CD4-positive, alpha-beta T cell treated with Interleukin-2 at 100 ng/mL for 4 hours (primary cell): Measurements from ENCODE around the gene EHBP1.

ENCODE experiments used
- DNase-seq: peaks from one replicate; pipeline ENCODE4 v3.0.0-alpha.2; 2020; ENCODE audit warnings: low spot score

EHBP1 gene

DNA sequence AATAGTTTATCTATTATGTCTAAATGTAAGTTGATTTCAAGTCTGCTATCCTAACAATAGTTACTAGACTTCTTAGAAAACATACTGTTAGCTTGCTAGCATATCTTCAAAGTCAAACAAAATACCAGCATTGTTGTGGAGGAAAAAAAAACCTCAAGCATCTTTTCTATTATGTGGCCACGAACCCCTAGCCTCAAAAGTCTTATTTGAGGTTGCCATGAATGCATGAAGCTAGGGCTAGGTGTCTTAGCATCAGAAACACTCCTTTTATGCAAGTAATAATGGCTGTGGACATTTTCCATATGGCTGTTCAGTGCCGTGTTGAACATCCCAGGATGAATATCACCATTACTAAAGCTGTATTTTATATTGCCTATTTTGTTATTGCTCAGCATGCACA is 258.5 kb downstream of the EHBP1 start:
- no peak for DNase-seq

DNA sequence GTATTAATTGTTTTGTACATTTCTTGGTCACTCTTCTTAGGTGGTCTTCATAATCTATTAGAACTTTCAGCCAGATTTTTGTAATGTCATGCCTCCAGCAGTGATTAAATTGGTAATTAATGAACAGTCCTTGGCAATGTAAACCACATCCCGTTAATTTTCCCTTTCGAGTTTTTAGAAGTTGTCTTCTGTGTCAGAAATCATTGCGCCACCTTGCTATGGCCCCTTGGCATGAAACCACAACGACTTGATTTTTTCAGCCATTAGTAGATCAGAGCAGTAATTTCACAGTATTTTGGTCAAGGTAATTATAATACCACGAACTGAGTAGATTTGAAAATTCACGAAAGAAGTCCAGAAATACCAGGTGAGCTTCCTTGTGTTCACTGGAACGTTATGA is 259.2 kb downstream of the EHBP1 start:
- DNase-seq = no peak

DNA sequence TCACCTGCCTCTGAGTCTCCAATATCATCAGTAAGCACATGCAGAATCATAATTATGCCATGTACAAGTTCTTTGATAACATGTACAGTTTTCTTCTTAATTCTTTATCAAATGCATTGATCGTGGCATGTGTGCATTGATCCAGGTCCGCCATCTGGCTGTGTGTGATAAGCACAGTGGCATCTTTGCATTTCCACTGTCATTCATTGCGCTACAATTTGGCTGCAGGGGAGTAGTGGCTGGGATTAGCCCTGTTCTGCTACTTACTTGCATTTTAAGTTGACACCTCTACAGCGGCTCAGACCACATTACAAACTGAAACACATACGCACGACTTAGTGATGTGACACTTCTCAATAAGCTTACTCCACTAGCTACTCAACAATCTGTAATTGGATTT is 261.5 kb downstream of the EHBP1 start:
- DNase-seq = no peak

GRCh38 chr2:62968168-62968567 is 262.7 kb downstream of the EHBP1 start:
- DNase-seq = no peak

DNA sequence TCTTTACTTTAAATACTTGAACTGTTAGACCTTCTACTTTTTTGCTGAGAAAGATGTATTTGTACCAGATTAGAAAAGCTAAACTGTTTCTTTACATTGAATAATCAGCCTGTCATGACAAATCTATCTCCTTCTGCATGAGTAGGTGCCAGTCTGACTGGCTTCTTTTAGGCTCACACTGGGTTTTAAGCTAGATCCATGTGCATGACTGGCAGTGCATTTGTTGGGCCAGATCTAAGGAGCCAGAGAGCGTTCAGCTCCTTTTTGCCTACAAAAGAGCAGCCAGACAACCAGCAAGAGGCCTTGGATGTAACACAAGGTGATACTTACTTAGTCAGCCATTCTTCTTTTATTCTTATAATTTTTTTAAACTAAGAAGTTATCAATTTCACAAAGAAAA is 263.2 kb downstream of the EHBP1 start:
- DNase-seq = no peak

DNA sequence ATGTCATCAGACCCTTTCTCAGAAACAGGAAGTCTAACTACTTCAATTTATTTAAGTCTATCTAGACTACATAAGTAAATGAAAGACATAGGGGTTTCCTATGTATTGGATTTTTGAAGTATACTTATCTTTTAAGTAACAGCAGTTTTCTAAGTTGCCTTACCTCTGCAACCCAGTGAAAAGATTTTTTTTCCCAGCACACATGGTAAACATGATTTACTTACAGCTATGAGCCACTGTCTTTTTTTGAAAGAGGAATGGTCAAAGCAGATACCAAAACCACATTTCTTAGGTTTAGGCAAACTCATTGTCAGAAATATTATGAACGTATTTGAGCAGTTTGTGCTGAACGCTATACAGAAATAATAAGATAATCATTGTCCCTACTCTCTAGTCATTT is 266.4 kb downstream of the EHBP1 start:
- DNase-seq = no peak

- no peak for DNase-seq
Measured at GRCh38 chr2:62972601-62973000, 267.1 kb downstream of the EHBP1 start.

- DNase-seq = no peak
Measured at GRCh38 chr2:62974999-62975398, 269.5 kb downstream of the EHBP1 start.

- DNase-seq = no peak
Measured at GRCh38 chr2:62991605-62992004, 286.1 kb downstream of the EHBP1 start.

DNA sequence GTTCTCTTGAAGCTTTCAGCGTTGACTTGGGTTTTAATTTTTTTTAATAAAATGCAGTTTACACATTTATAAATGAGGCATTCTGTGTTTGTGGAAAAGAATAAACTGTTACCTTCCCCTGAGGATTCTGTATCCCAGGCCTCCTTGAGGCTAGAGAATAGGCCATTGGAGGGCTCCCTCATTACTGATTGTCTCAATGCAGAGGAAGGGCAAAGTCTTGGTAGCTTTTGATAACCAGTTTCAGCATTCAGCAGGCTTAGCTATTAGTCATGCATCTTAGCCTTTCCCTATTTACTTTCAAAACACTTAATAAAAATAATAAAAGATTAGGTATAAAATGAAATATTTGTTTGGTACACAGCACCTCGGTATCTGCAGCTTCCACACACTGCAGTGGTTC is 287.0 kb downstream of the EHBP1 start:
- no peak for DNase-seq

DNA sequence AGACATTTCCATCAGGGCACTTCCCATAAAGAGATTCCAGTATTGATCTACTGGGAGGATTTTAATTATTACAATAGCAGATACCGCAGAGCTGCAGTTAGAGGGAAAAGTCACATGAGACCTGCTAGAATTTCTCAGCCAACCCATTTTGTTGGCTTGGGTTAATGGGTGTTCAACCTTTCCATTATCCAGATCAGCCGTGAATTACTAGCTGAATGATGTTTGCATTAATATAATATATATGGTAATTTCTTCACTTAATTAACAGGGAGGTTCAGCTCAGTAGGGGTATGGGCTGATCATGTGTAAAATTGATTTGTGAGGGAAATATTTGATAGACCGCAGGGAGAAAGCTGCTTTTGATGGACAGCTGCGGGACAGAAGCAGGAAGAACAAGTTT is 288.7 kb downstream of the EHBP1 start:
- no peak for DNase-seq

GRCh38 chr2:62996534-62997186 is 291.1 kb downstream of the EHBP1 start:
- no peak for DNase-seq

DNA sequence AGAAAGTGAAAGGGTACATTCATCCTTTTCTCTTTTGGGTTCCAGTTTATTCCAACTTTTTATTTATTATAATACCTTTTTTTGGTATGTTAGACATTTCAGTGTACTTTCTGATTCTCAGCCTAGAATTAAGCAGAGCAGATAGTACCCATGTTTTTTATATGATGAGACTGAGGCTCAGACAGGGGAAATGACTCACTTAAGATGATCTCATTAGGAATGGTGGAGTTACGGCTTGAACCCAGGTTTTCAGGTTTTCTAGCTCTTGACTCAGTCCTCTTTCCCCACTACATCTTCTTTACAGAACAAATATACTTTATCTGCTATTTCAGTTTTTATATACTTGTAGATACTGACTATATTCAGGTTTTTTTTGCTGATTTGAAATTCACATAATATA is 293.4 kb downstream of the EHBP1 start:
- DNase-seq = no peak

GRCh38 chr2:62999905-63000304 is 294.4 kb downstream of the EHBP1 start:
- no peak for DNase-seq

GRCh38 chr2:63000801-63001200 is 295.3 kb downstream of the EHBP1 start:
- no peak for DNase-seq

DNA sequence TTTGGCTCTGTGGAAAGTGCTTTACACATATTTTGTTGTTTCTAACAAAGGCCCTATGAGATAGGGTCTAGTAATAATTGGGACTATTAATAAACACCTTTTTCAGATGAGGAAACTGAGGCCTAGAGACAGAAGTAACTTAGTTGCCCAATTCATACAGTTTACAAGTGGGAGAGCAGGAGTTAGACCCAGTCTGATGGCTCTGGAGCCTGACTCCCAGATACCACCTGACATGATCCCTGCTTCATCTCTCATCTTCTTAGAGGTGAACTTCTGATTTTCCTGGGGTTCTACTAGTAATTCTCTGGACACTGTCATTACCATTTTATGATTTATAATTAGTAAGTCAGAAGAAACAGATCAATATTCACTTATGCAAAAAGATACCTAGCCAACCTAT is 296.1 kb downstream of the EHBP1 start:
- no peak for DNase-seq

DNA sequence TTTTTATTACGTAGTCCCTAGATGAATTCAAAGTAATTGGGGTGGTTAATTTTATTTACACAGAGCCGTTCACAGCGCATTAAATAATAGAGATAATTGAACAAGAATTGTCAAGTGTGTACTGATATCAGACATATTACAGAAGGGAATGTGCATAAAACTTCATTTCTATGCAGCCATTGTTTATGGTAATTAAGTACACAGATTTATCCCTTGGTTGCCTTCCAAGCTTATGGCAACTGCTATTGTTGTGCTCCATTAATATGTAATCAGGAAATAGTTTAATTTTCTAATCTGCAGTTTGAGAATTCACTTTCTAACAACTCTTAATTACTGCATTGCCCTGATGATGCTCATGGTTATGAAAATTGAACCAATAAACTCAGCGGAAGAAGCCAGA is 297.8 kb downstream of the EHBP1 start:
- DNase-seq = no peak

GRCh38 chr2:63007813-63008458 is 302.4 kb downstream of the EHBP1 start:
- DNase-seq = no peak

DNA sequence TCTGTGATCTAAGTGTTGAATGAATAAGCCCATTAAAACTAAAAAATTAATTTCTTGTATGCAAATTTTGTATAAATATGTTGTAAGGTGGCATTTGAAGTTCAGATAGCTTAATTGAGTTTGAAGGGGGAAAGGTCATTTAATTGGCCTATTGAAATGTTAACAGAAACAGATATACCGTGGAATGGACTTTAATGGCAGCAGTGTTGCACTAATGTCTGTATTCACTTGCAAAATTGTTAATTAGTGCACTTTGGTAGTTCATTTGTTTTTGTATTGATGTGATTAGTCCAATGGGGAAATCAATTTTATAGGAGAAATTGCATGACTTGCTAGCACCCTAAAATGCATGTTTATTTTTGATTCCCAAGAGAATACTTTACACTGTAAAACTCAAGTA is 303.3 kb downstream of the EHBP1 start:
- no peak for DNase-seq

DNA sequence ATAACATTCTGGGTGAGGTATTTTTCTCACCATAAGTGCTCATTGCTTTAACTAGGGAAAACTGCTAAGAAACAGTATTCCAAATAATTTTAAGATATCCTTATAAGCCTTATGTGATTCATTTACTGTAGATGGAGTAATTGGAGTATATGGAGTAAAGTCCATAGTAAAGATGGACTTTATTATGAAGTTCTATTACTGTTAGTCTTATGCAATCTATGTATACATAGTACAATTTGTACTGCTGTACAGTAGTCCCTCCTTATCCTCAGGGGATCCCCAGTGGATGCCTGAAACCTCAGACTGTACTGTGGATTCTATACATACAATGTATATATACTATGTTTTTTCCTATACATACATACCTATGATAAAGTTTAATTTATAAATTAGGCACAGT is 304.0 kb downstream of the EHBP1 start:
- DNase-seq = no peak

GRCh38 chr2:63012541-63012940 is 307.0 kb downstream of the EHBP1 start:
- no peak for DNase-seq

DNA sequence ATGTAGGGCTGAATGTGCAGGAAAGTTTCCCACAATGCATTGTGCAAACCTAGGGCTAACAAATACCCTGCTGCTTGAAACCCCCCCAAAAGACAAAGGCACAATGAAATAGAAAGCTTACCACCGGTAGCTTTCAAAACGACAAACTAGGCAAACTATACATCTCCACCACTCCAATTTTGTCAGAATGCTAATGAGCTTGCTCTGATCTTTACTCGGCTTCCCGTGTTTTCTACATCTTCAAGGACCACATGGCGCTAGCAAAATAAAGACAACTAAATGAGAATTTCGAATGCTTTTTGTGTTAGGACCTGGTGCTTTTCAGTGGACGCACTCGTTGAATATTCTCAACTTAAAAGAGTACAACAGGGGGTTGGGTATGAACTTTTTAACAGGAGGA is 307.9 kb downstream of the EHBP1 start:
- no peak for DNase-seq

DNA sequence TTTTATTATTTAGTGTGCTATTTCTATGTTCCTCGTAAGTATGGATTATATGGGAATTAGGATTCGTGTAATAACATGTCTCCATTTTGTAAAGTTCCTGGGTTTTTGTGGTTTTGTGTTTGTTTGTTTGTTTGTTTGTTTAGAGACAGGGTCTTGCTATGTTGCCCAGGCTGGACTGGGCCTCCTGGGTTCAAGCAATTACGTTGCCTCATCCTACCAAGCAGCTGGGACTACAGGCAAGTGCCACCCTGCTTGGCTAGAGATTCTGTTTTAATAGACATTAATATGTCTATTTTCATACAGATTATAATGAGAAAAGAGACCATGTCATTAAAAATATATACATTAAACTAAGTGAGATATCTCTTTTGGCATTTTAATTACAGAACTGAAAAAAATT is 309.9 kb downstream of the EHBP1 start:
- no peak for DNase-seq

- no peak for DNase-seq
Measured at GRCh38 chr2:63018439-63018838, 312.9 kb downstream of the EHBP1 start.
